RWPE2 (cell line): Measurements from ENCODE around the gene SLC9B2.

Experiments used
- ATAC-seq: fragments of 200-7000 bp; cut with Tn5 transposase; 3 replicates; pipeline ENCODE4 v1.9.1; 2021; ENCODE audit warnings: low read depth
- DNase-seq: peaks from one replicate; pipeline ENCODE4 v3.0.0-alpha.2; 2020; ENCODE audit warnings: low spot score
- H3K27ac ChIP-seq: fragments of 450-650 bp; 2 replicates; pipeline ENCODE4 v1.5.1; 2017; ENCODE audit warnings: mild to moderate bottlenecking; ENCODE audit not compliant: poor library complexity, severe bottlenecking
- H3K27me3 ChIP-seq: fragments of 250-450 bp; sonication (Bioruptor Pico); 2 replicates; pipeline ENCODE4 v1.5.1; 2021; ENCODE audit warnings: mild to moderate bottlenecking, moderate library complexity; ENCODE audit not compliant: insufficient read depth, poor library complexity, severe bottlenecking
- H3K36me3 ChIP-seq: fragments of 250-450 bp; sonication (Bioruptor Pico); 2 replicates; pipeline ENCODE4 v1.5.1; 2020; ENCODE audit warnings: low read depth, mild to moderate bottlenecking, moderate library complexity
- H3K4me1 ChIP-seq: fragments of 250-450 bp; sonication (Bioruptor Pico); 2 replicates; pipeline ENCODE4 v1.5.1; 2021; ENCODE audit warnings: mild to moderate bottlenecking, moderate library complexity; ENCODE audit not compliant: insufficient read depth, poor library complexity, severe bottlenecking
- H3K4me3 ChIP-seq: fragments of 250-450 bp; sonication (Bioruptor Pico); 2 replicates; pipeline ENCODE4 v1.5.1; 2021; ENCODE audit warnings: mild to moderate bottlenecking, moderate library complexity; ENCODE audit not compliant: severe bottlenecking
- H3K9me3 ChIP-seq: fragments of 250-450 bp; sonication (Bioruptor Pico); 2 replicates; pipeline ENCODE4 v1.5.1; 2021; ENCODE audit warnings: mild to moderate bottlenecking, moderate library complexity; ENCODE audit not compliant: severe bottlenecking
- CTCF ChIP-seq: fragments of 450-650 bp; IDR thresholded peaks from one replicate; pipeline ENCODE4 v1.5.1; 2017; ENCODE audit warnings: mild to moderate bottlenecking, moderate library complexity; ENCODE audit not compliant: poor library complexity, severe bottlenecking

Gene SLC9B2

GRCh38 chr4:103018391-103019307 lies 57.9 kb downstream of the SLC9B2 start:
- ATAC-seq (peak; percentile 24; the same call in 1 of the 3 replicates), DNase-seq (no peak)
- H3K4me3 ChIP-seq = peak overlapping the region; percentile 34
- H3K27me3 ChIP-seq = no peaks in the 10 kb centered on the region
- H3K27ac ChIP-seq = peak overlapping the region; percentile 62
- no peaks in the 10 kb centered on the region for H3K36me3 ChIP-seq
- H3K4me1 ChIP-seq = no peaks in the 10 kb centered on the region
- no peak for TF ChIP-seq CTCF
- H3K9me3 ChIP-seq = no peaks in the 10 kb centered on the region

- TF ChIP-seq CTCF = no peak
These were observed 64.0 kb downstream of the SLC9B2 start for GRCh38 chr4:103012551-103012950.

GRCh38 chr4:103012060-103012459 lies 64.5 kb downstream of the SLC9B2 start:
- peak overlapping the region; percentile 21 for H3K27ac ChIP-seq
- DNase-seq = no peak
- no peak for TF ChIP-seq CTCF
- no peaks in the 10 kb centered on the region for H3K27me3 ChIP-seq
- H3K36me3 ChIP-seq = no peaks in the 10 kb centered on the region
- peak; percentile 42 for ATAC-seq
- no peaks in the 10 kb centered on the region for H3K9me3 ChIP-seq
- no peak overlapping the region for H3K4me3 ChIP-seq
- peaks cover 14% of the 10 kb centered on the region for H3K4me1 ChIP-seq

More at GRCh38 chr4:103012551-103012950, 64.0 kb downstream of the SLC9B2 start:
- peaks cover 14% of the 10 kb centered on the region for H3K4me1 ChIP-seq
- H3K27ac ChIP-seq = peak overlapping the region; percentile 21
- H3K36me3 ChIP-seq = no peaks in the 10 kb centered on the region
- no peaks in the 10 kb centered on the region for H3K27me3 ChIP-seq
- DNase-seq (no peak), ATAC-seq (no peak)
- no peaks in the 10 kb centered on the region for H3K9me3 ChIP-seq
- no peak overlapping the region for H3K4me3 ChIP-seq

GRCh38 chr4:103011378-103012025 lies 65.1 kb downstream of the SLC9B2 start:
- DNase-seq (peak; percentile 66), ATAC-seq (peak; percentile 82)
- Histone ChIP-seq H3K4me1 (peaks cover 14% of the 10 kb centered on the region), H3K27ac (peak overlapping the region; percentile 21), H3K27me3 (no peaks in the 10 kb centered on the region), H3K9me3 (no peaks in the 10 kb centered on the region), H3K36me3 (no peaks in the 10 kb centered on the region), H3K4me3 (no peak overlapping the region)
- TF ChIP-seq CTCF = no peak
